Liver (tissue), 9 donors: ENCODE measurements around the gene MYBPH. TPM values are rescaled to one million over a fixed set of nuclear protein-coding genes. Genes with fewer than 3 reads are reported as not detected.

ENCODE experiments used
- DNase-seq: peaks from one replicate; pipeline ENCODE4 v3.0.0-alpha.2; 2017; ENCODE audit warnings: low spot score
- H3K27ac ChIP-seq, 2 donors: one replicate each; pipeline ENCODE4 v1.7.0; 2013; ENCODE audit warnings: inconsistent platforms in 2 of 2, low read length in 2 of 2, control low read depth in 1 of 2, low read depth in 1 of 2, mild to moderate bottlenecking in 1 of 2
- H3K27me3 ChIP-seq, 4 donors: one replicate each; pipeline versions ENCODE4 v1.6.1 to v1.7.0; 2013; ENCODE audit warnings: low read length in 3 of 4, inconsistent platforms in 1 of 4, mild to moderate bottlenecking in 1 of 4, moderate library complexity in 1 of 4; ENCODE audit not compliant: control insufficient read depth in 4 of 4, insufficient read depth in 4 of 4
- H3K36me3 ChIP-seq, 4 donors: one replicate each; pipeline versions ENCODE4 v1.6.1 to v1.7.0; 2013; ENCODE audit warnings: low read length in 3 of 4, mild to moderate bottlenecking in 3 of 4, low read depth in 1 of 4, moderate library complexity in 1 of 4; ENCODE audit not compliant: control insufficient read depth in 4 of 4, insufficient read depth in 3 of 4
- H3K4me1 ChIP-seq, 4 donors: one replicate each; pipeline versions ENCODE4 v1.6.1 to v1.7.0; 2013; ENCODE audit warnings: low read length in 3 of 4, mild to moderate bottlenecking in 3 of 4, moderate library complexity in 1 of 4; ENCODE audit not compliant: control insufficient read depth in 4 of 4, insufficient read depth in 4 of 4
- H3K4me3 ChIP-seq, 3 donors: one replicate each; pipeline versions ENCODE4 v1.6.1 to v1.7.0; 2013; ENCODE audit warnings: low read length in 3 of 3, control low read depth in 1 of 3, low read depth in 1 of 3, mild to moderate bottlenecking in 1 of 3
- H3K9ac ChIP-seq, 2 donors: one replicate each; pipeline ENCODE4 v1.7.0; 2013; ENCODE audit warnings: low read length in 2 of 2, mild to moderate bottlenecking in 2 of 2, moderate library complexity in 2 of 2, control low read depth in 1 of 2, low read depth in 1 of 2
- H3K9me3 ChIP-seq, 4 donors: one replicate each; pipeline versions ENCODE4 v1.6.1 to v1.7.0; 2013; ENCODE audit warnings: low read length in 3 of 4; ENCODE audit not compliant: control insufficient read depth in 4 of 4
- EGR1 ChIP-seq, 2 donors: IDR thresholded peaks; 2 replicates each; pipeline ENCODE4 v1.6.1; 2016 to 2018; ENCODE audit warnings: antibody characterized with exemption in 2 of 2, low read depth in 2 of 2
- FOXA1 ChIP-seq: IDR thresholded peaks from 2 replicates; pipeline ENCODE4 v1.6.1; 2016; ENCODE audit warnings: antibody characterized with exemption
- FOXA2 ChIP-seq: IDR thresholded peaks from 2 replicates; pipeline ENCODE4 v1.6.1; 2016; ENCODE audit warnings: antibody characterized with exemption
- HNF4A ChIP-seq, 2 donors: conservative IDR thresholded peaks; 2 replicates each; pipeline ENCODE4 v1.6.1; 2016; ENCODE audit warnings: antibody characterized with exemption in 2 of 2, mild to moderate bottlenecking in 2 of 2
- HNF4G ChIP-seq: IDR thresholded peaks from 2 replicates; pipeline ENCODE4 v1.6.1; 2016; ENCODE audit warnings: antibody characterized with exemption
- JUND ChIP-seq, 2 donors: IDR thresholded peaks; 2 replicates each; pipeline ENCODE4 v1.6.1; 2016; ENCODE audit warnings: antibody characterized with exemption in 2 of 2
- NR2F2 ChIP-seq: IDR thresholded peaks from 2 replicates; pipeline ENCODE4 v1.6.1; 2016; ENCODE audit warnings: antibody characterized with exemption
- RAD21 ChIP-seq, 2 donors: IDR thresholded peaks; 2 replicates each; pipeline ENCODE4 v1.6.1; 2016; ENCODE audit warnings: antibody characterized with exemption in 2 of 2, mild to moderate bottlenecking in 2 of 2
- REST ChIP-seq: IDR thresholded peaks from 2 replicates; pipeline ENCODE4 v1.6.1; 2016; ENCODE audit warnings: antibody characterized with exemption, mild to moderate bottlenecking
- RXRA ChIP-seq, 2 donors: IDR thresholded peaks; 2 replicates each; pipeline ENCODE4 v1.6.1; 2017 to 2018; ENCODE audit warnings: antibody characterized with exemption in 2 of 2, mild to moderate bottlenecking in 1 of 2
- SP1 ChIP-seq: IDR thresholded peaks from 2 replicates; pipeline ENCODE4 v1.6.1; 2018; ENCODE audit warnings: antibody characterized with exemption, mild to moderate bottlenecking
- TAF1 ChIP-seq: conservative IDR thresholded peaks from 2 replicates; pipeline ENCODE4 v1.6.1; 2016; ENCODE audit warnings: antibody characterized with exemption, mild to moderate bottlenecking
- YY1 ChIP-seq: IDR thresholded peaks from 2 replicates; pipeline ENCODE4 v1.6.1; 2016; ENCODE audit warnings: antibody characterized with exemption, mild to moderate bottlenecking
- ZBTB33 ChIP-seq: IDR thresholded peaks from 2 replicates; pipeline ENCODE4 v1.6.1; 2016; ENCODE audit warnings: antibody characterized with exemption
- WGBS: extraction: QIAGEN DNeasy Blood & Tissue Kit; methylation state at CpG from one replicate; pipeline ENCODE4 v1.1.7; 2013; 5-methylcytosine and 5-hydroxymethylcytosine counted together
- polyA plus RNA-seq, 2 donors: library from polyadenylated mRNA; stranded (reverse) in 1 of 2; unstranded in 1 of 2; fragments of 200-250 nt in 1 of 2; fragments of >200 nt in 1 of 2; fragmentation: Nextera tagmentation in 1 of 2; extraction: Ambion mirVana in 1 of 2; gene quantifications; one replicate each; pipeline versions ENCODE4 v1.2.1 to v1.2.3, GENCODE V29; 2013 to 2015
- total RNA-seq, 2 donors: library from RNA; depleted of rRNA; stranded (reverse); fragments of >200 nt; gene quantifications; one replicate each; pipeline ENCODE4 v1.2.3, GENCODE V29; 2014
- TF ChIP-seq, protein P1 (sequence below): IDR thresholded peaks from 2 replicates; pipeline ENCODE4 v1.6.1; 2016; ENCODE audit warnings: antibody characterized with exemption
- TF ChIP-seq, protein P2 (sequence below): fragments of 150-350 bp; IDR thresholded peaks from 2 replicates; pipeline ENCODE4 v1.5.1; 2017; ENCODE audit warnings: improper control_type of control experiment, low read depth, low read length; ENCODE audit not compliant: missing input control
- TF ChIP-seq, protein P3 (sequence below): IDR thresholded peaks from 2 replicates; pipeline ENCODE4 v1.6.1; 2016; ENCODE audit warnings: antibody characterized with exemption
- donor health status: healthy.
- donor health status: healthy.
- donor health status: healthy.
- donor health status: healthy.
- donor health status: healthy.

The MYBPH gene
- total and polyA plus RNA-seq, 4 donors, result 0.09 TPM; not detected in 3

GRCh38 chr1:203159844-203160243, 15.8 kb downstream of the MYBPH start:
- no peak overlapping the region for H3K4me3 ChIP-seq
- H3K27ac ChIP-seq, result no peak overlapping the region
- no peaks in the 10 kb centered on the region for H3K36me3 ChIP-seq
- DNase-seq, result no peak
- no peak overlapping the region for H3K9ac ChIP-seq
- WGBS, result 55% methylated on average over 1 of the region's 1 CpG
- H3K4me1 ChIP-seq, result no peaks in the 10 kb centered on the region
- H3K27me3 ChIP-seq, result peaks cover 0 to 2% (median 0%) of the 10 kb centered on the region in 4 donors
- no peak for TF ChIP-seq RAD21 (IDR thresholded peaks at IDR 0.05)
- TF ChIP-seq HNF4A (conservative IDR thresholded peaks at IDR 0.05), result no peak
- TF ChIP-seq NR2F2, result no peak
- TF ChIP-seq, protein P1, sequence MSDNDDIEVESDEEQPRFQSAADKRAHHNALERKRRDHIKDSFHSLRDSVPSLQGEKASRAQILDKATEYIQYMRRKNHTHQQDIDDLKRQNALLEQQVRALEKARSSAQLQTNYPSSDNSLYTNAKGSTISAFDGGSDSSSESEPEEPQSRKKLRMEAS, result no peak
- no peak for TF ChIP-seq ZBTB33
- TF ChIP-seq HNF4G, result no peak
- peaks cover 0 to 3% (median under 1%) of the 10 kb centered on the region in 4 donors for H3K9me3 ChIP-seq

GRCh38 chr1:203158960-203159665, 16.5 kb downstream of the MYBPH start:
- WGBS, result 88% methylated on average over 9 of the region's 9 CpGs
- no peak for TF ChIP-seq ZBTB33
- TF ChIP-seq FOXA1, result no peak
- TF ChIP-seq HNF4A (conservative IDR thresholded peaks at IDR 0.05), result no peak
- TF ChIP-seq YY1, result no peak
- no peak for TF ChIP-seq RAD21 (IDR thresholded peaks at IDR 0.05)
- TF ChIP-seq HNF4G, result no peak
- no peak for TF ChIP-seq REST
- TF ChIP-seq FOXA2, result no peak
- no peak for TF ChIP-seq TAF1
- TF ChIP-seq, protein P2, sequence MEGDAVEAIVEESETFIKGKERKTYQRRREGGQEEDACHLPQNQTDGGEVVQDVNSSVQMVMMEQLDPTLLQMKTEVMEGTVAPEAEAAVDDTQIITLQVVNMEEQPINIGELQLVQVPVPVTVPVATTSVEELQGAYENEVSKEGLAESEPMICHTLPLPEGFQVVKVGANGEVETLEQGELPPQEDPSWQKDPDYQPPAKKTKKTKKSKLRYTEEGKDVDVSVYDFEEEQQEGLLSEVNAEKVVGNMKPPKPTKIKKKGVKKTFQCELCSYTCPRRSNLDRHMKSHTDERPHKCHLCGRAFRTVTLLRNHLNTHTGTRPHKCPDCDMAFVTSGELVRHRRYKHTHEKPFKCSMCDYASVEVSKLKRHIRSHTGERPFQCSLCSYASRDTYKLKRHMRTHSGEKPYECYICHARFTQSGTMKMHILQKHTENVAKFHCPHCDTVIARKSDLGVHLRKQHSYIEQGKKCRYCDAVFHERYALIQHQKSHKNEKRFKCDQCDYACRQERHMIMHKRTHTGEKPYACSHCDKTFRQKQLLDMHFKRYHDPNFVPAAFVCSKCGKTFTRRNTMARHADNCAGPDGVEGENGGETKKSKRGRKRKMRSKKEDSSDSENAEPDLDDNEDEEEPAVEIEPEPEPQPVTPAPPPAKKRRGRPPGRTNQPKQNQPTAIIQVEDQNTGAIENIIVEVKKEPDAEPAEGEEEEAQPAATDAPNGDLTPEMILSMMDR, result no peak
- no peak for TF ChIP-seq EGR1 (IDR thresholded peaks at IDR 0.05; ENCODE audit: low read depth in 2 of 2)
- TF ChIP-seq RXRA (IDR thresholded peaks at IDR 0.05), result no peak
- no peak for TF ChIP-seq NR2F2
- TF ChIP-seq, protein P3, sequence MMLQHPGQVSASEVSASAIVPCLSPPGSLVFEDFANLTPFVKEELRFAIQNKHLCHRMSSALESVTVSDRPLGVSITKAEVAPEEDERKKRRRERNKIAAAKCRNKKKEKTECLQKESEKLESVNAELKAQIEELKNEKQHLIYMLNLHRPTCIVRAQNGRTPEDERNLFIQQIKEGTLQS, result no peak
- no peak for TF ChIP-seq SP1
- no peak for TF ChIP-seq JUND (IDR thresholded peaks at IDR 0.05)
- TF ChIP-seq, protein P1, result no peak

More at GRCh38 chr1:203158960-203159665, 16.5 kb downstream of the MYBPH start:
- Histone ChIP-seq H3K9me3 (peaks cover 0 to 3% (median under 1%) of the 10 kb centered on the region in 4 donors), H3K4me1 (no peaks in the 10 kb centered on the region), H3K27ac (no peak overlapping the region), H3K9ac (no peak overlapping the region), H3K4me3 (no peak overlapping the region), H3K36me3 (no peaks in the 10 kb centered on the region), H3K27me3 (peaks cover 0 to 2% (median 0%) of the 10 kb centered on the region in 4 donors)
- DNase-seq, result no peak
